HG02973 (cell line): ENCODE data around the gene TRPC6.

Experiments
- ATAC-seq: cut with Tn5 transposase; IDR thresholded peaks from one replicate; pipeline ENCODE4 v1.9.1; 2021; ENCODE audit warnings: moderate library complexity; ENCODE audit not compliant: unreplicated experiment

TRPC6 gene

DNA sequence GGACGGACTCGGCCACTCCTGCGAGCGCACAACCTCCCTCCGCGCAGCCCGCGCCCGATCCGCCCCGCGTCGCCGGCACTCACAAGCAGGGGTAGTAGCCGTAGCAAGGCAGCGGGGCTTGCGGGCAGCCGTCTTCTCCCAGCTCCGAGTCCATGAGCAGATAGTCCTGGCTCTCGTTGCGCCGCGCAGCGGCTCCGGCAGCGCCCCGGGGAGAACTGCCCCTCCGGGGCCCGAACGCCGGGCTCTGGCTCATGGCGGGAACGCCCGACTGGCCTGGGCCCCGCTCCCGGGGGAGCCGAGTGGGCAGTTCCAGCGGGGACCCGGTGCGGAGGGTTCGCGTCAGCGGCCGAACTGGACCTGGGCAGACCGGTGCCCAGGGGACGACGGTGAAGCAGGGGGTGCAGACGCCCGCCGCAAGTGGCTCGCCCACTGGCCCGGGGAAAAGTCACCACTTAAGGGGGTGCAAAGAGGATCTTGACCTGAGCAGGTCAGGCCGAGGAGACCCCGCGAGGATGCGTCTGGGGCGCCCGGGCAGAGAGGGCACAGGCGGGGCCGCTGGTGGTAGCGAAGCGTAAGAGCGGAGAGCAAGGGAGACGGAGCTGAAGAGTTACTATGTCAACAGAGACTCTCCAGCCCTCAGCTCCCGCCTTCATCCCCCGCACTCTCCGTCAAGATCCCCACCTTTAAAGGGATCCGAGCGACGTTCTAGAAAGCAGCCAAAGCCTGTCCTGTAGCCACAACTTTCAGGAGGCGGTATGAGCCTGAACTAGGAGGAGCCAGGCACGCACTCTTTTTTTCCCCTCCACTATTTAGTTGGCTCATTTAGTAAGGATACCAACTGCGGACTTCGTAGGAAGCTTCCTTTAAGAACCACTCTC lies at the start of gene TRPC6:
Gene TRPC6, minus strand, starts transcription at position 757 of the 878 bp plus-strand sequence. Its CDS starts 504 bp downstream, at position 253.
- no peak for ATAC-seq

DNA sequence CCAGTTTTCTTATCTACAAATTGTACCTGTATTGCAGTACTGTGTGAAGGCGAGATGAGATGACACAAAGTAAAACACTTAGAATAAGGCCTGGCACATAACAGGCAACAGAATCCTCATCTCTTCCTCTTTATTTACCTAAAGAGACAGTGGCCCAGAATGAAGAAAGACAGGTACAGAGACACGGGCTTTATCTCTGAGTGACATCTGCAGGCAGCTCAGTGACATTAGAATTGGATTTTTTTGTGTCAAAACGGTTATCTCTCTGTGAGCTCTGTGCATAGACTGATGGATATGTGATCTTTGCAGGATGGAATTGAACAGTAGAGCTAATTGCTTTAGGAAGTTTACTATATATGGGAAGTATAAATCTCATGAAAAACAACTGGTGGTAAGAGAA lies 36.2 kb upstream of the TRPC6 start:
- ATAC-seq: no peak

DNA sequence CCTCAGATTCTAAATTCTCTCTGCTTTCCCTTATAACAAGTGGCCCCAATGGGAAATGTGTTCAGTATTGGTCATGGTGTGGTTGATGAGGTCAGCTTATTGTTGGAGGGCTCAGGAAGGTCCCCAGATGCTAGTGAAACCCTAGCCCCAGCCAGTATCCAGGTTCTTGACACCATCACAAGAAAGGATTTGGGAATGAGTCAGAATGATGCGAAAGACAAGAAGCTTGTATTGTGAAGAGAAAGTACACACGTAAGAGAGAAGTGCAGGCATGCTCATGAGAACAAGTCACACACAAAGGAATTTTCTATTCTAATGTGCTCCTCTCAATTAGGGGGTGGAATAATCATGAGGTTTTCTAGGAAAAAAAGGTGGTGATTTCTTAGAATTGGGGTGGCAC lies 34.9 kb upstream of the TRPC6 start:
- ATAC-seq: no peak

DNA sequence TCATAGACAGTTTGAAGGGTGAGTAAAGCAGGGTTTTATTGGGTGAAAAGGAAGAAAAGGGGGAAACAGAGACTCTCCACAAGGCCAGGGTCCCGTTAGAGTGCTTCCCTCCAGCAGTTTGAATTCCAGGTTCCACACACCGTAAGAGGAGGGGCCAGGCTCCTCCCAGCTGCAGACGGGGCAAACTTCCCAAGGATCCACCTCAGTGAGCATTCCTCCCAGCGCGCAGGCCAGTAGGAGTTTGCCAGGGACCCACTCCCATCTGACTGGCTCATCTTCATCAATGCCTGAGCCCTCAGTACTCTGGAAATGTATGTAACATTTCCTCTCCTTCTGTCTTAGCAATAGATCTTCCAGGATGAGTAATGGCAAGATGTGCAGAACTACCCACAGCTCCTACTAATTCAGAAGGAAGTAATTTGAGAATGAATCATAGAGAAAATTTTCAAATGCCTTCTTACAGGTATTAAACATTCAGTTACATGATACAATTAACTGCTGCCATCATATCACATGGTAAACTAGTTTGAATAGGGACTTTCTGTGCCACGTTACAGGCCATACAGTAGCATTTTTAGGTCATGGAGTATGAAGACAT lies 34.0 kb upstream of the TRPC6 start:
- ATAC-seq: no peak

DNA sequence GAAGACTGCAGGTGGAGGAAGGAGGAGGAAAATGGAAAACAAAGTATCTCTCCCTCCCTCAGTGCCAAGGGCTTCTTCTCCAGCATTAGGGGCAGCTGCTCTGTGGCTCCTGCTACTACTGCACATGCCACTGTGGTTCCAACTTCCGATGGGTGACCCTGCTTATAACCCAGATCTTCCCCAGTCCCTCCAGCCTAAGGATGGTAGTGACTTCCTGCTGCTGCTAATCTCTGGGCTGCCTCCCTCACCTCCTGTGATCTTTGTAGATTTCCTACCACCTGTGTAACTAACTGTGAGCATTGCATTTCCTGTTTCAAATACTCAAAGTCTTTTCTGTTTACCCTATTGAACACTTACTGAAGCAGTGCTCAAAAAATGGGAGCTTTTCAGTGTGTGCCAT lies 28.7 kb upstream of the TRPC6 start:
- ATAC-seq: no peak

DNA sequence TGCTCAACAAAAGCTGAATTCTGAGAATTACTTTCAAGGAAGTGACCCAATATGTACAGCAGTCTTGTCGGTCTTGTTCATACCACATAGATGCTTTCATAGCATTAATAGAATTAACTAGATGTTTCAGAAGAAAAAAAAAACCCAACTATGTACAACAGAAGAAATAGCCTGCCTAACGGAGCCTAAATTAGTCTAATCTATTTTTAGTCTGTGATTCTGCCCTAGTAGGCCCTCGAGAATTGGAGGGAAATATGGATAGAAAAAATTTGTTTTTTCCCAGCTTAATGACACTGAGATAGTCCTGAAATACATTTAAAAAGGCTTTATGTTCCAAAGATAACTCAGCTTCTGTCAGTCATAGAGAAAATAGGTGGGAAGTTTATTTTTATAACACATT lies 17.1 kb upstream of the TRPC6 start:
- no peak for ATAC-seq

DNA sequence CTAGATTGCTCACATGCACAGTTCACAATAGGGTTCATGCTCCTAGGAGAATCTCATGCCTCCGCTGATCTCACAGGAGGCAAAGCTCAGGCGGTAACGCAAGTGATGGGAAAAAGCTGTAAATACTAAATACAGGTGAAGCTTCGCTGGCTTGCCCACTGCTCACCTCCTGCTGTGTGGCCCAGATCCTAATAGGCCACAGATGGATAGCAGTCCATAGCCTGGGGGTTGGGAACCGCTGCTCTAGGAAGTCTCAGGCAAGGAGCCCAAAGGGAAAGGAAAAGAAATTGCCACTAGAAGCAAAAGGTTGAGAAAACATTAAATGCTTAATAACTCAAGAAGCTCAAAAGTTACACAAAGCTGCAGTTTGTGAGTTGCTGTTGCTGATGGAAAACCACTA lies 3.2 kb upstream of the TRPC6 start:
- ATAC-seq: no peak

DNA sequence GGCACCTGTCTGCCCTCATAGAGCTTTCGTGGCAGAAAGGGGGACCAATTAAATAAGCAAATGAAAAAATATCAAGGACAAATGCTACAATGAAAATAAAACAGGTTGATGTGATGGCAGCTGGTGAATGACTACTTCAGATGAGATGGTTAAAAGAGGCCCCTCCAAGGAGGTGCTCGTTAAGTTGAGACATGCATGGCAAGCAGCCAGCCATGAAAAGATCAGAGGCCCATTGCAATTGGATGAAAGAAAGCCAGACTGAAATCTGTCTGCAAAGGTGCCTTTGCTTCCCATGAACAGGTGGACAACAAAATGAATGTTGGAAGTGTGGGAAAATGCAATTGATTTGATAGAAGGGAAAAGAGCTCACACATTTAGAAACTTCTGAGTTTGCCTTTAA lies 848 bp upstream of the TRPC6 start:
- no peak for ATAC-seq

DNA sequence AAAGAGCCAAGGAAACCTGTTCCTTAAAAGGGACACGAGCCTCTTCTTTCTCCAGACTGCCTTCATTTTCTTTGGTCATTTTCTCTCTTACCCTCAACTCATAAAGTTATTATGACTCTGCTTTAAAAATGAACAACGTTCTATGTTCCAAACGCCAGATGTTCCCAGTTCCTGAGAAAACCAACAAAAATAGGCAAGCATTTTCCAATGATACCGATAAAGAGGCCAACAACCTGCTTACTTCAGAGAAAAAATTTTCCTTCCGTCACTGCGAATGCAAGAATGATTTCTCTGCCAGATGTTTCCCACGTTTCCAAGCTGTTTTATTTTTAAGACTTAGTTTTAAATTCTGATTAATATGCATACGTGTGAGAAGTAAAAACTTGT lies 315 bp upstream of the TRPC6 start:
- no peak for ATAC-seq

DNA sequence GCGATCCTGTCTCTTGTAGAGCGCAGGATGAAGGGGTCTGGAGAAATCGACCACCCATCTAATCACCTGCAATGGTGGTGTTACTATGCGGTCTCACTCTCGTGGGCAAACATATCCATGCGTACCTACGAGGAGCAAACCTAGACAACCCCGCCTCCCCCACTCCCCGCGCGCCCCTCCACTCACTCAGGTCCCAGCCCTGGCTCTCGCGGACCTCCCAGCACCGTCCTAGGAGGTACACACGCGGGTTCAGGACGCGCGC lies 887 bp downstream of the TRPC6 start:
- no peak for ATAC-seq

DNA sequence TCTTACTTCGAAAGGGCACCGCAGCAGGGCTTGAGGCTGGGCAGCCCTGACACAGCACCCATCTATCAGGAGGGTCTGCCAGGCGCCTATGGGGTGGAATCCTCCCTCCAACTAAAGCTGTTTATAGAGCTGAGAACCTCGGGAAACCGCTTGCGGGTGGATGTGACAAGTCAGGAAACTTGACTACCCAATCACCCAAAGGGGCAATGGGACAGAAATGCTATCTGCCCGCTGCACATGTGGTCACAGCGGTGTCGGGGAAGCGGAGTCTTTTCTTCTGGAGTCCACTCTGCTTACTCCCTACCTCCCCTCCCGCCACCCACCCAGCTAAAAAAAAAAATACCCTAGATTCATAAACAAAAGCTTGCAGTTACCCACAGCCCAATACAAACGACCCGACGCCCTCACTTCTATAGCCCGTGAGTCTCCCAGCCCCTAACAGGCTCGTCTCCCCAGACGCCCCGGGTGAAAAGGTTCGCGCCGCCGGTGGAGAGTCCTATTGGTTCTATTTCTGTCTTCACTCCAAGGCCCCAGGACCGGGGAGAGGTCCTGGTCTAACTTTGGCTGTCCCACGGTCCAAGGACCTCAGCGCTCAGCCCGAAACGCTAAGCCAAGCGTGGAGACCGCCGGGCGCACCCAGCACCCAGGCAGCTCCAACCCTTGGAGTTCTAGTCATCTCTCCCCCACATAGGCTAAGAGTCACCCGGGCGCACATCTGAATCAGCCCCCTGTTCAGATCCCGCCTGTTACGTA lies 1.4 kb downstream of the TRPC6 start:
- no peak for ATAC-seq

DNA sequence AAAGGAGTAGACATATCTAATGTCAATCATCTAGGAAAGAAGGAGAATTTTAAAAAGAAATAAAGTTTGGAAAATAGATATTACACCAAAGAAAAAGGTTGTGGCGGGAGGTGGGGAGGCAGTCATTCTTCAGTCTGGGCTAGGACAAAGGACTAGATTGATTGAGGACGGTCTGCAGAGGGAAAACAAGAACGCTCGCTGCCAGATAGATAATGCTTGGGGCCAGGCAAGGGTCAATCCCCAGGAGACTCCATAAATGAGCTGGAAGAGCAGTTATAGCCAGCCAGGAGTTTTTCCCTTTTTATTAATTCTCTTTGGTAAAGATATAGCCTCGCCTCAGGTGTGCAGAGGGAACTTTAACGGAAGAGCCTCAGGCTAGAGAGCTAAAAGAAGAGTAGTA lies 6.3 kb downstream of the TRPC6 start:
- no peak for ATAC-seq

DNA sequence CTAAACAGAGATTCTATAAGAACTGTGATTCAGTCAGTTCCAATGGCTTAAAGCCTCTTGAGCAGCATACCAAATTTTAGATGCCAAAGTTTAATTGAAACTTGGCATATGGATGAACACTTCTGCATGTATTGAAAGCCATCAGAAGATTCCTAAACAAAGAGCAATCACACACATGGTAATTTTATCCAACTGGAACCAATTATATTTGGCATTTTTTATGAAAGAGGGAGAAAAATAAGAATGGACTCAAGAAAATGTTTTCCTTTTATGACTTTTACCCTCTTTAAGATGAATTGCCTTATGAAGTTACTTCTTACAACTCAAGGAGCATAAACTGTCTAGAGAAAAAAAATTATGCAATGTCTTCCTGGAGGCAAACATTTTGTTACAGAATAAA lies 7.4 kb downstream of the TRPC6 start:
- ATAC-seq: no peak

DNA sequence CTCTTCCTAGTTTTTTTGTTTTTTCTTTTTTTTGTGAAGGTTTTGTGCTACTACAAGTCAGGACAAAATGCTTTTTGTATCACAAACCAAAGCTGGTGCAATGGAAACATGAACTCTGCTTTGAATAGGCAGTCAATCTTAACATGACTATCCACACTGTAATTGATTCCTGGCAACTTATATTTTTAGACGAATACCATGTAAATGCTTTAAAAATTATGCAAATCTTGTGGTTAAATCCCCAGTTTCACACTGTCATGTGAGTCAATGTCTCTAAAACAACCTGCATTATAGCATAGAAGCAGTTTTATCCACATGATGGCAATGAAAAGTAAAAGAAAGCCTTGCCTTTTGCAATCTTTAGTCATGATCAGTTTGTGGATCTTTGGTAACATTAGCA lies 8.9 kb downstream of the TRPC6 start:
- no peak for ATAC-seq

DNA sequence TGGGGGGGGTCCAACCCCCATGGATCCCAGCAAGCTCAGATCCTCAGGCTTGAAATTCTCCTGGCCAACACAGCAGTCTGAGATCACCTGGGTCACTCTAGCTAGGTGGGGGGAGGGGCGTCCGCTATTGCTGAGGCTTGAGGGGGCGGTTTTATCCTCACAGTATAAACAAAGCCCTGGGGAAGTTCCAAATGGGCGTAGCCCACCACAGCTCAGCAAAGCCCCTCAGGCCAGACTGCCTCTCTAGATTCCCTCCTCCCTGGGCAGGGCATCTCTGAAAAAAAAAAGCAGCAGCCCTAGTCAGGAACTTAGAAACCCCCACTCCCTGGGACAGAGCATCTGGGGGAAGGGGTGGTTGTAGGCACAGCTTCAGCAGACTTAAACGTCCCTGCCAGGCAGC lies 16.7 kb downstream of the TRPC6 start:
- no peak for ATAC-seq

DNA sequence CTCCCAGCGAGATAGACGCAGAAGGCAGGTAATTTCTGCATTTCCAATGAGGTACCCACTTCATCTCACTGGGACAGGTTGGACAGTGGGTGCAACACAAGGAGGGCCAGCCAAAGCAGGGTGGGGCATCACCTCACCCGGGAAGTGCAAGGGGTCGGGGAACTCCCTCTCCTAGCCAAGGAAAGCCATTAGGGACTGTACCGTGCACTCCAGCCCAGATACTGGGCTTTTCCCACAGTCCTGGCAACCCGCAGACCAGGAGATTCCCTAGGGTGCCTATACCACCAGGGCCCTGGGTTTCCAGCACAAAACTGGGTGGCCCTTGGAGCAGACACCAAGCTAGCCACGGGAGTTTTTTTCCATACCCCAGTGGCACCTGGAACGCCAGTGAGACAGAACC lies 17.2 kb downstream of the TRPC6 start:
- ATAC-seq: no peak

DNA sequence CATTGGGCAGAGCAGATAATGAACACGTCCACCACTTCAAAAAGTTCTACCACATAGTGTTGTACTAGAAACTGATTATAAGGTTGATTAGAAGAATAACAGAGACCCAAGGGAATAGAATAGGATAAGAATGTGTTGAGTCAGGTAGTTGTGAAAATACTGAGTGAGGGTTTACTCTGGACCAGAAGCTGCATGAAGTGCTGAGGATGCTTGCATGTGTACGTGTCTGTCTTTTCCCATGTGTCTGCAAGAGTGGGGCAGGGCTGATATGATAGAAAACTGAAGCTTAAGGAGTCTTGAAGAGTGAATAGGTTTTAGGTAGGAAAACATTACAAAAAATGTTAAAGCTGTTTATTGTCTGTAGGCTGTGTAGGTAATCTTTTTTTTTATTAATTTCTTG lies 20.6 kb downstream of the TRPC6 start:
- ATAC-seq: no peak

DNA sequence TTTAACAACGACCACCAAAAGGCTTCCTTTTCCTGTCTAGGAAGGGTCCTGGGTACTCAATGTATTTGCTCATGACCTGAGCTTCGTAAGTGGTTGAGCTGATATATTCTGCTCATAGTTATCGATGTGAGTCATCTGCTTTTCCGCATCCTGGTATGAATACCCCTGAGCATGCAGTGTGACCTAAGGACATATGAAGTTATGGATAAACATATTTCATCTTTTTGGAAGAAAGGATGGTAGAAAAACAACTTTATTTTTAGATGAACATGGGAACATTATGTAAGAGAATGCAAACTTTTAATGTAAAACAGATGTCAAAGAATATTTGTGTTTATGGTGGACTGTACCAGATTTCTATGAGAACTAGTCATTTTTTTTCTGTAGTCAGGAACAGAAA lies 28.4 kb downstream of the TRPC6 start:
- no peak for ATAC-seq

DNA sequence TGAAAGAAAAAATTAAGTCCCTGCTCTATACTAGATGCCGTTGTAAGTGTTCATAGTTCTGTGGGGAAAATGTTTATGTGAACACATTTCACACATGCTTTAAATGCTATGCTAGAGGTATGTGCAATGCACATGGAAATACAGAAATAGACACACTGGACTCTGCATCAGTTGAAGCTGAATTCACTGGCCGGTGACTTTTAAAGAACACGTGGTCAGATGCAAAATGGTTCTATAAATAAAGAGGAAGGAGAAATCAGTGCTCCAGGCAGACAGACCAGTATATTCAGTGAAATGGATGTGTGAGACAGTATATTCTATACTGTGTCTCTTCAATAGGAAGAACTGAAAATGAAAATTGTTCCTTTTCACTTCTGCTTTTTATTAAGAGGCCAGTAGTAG lies 29.9 kb downstream of the TRPC6 start:
- ATAC-seq: peak; percentile 98

DNA sequence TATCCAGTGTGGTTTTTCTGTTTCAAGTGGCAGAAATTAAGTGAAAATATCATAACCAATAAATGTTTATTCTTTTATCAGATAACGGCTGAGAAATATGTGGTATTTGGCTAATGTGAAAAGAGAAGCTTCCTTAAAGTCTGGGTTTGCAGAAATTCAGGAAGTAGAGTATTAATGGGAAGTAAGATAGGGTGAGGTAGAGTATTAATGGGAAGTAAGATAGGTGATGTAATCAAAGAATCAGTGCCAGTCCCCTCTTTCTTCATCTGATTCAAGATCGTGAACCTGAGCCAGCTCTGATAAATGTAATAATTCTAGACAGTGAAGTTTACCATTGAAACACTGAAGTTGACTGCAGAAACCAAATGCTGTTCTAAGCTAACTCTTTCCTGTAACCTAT lies 30.9 kb downstream of the TRPC6 start:
- ATAC-seq: no peak

DNA sequence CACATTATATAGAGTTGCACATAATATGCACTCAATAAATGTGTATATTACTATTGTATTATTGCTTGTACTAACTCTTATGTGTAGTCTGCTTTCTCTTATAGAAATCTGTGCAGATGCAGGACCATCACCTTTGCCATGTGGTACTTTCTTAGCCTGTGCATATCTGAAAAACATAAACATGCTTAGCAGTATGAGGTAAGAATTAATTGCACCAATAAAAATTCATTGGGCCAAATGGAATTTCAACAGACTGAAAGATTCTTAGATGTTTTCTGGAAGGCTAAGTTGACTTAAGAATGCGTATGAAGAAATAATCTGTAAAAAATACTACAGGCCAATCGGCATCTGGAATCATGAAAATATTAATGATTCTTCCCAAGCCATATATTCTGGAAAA lies 55.3 kb downstream of the TRPC6 start:
- ATAC-seq: no peak

DNA sequence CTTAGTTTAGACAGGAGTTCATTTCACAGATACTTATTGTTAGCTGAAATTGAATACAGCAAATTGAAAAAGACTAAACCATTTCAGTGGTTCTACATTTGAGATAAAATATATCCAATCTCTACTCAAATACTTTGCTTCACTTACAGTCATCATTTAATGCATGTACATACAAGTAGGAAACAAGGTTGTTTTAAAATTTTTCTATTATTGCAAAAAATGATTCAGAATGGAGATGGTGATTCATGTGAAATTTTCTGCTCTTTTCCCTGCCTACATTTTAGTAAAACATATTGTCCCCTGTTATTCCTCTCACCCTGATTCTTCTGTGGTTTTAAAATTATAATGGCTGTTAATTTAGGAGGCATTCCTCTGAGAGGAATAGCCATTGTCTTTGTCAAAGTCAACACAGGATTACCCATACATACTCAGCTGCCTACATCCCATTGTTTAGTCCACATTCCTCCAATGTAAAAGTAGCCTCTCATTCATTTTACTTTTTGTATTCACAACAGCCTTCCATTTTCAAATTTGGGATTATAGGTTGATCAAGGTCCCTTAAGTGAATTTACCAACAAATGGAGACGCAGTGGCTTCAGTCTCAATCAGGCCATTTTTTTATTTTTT lies 60.1 kb downstream of the TRPC6 start:
- ATAC-seq: no peak
